HepG2 (cell line): ENCODE results near the gene IL16. TPM values are rescaled to one million over a fixed set of nuclear protein-coding genes. Genes with fewer than 3 reads are reported as not detected.

Experiments
- ATAC-seq: fragments of 200-7000 bp; cut with Tn5 transposase; 3 replicates; pipeline ENCODE4 v1.9.1; 2020; ENCODE audit warnings: mild to moderate bottlenecking, moderate library complexity
- BruUV-seq: library from RNA; stranded (reverse); fragments of 400-500 nt; replicated peaks from 2 replicates; lab custom pipeline; 2021; lab: Mats Ljungman, UMichigan
- CTCF ChIA-PET: fragments of 300-600 bp; formaldehyde crosslinking; extraction: SDS; loops from one replicate; lab custom pipeline; 2021; ENCODE audit warnings: low total read pairs, inconsistent platforms, low intra/inter-chr PET ratio; lab: Yijun Ruan, JAX
- POLR2A ChIA-PET: fragments of 350-600 bp; sonication (Branson Sonifier 250); formaldehyde crosslinking; loops from one replicate; lab custom pipeline; 2020; ENCODE audit warnings: antibody characterized with exemption, inconsistent platforms; lab: Yijun Ruan, JAX
- DNase-seq: peaks from one replicate; pipeline ENCODE4 v3.0.0-alpha.2; 2015; ENCODE audit warnings: low spot score
- FAIRE-seq: peaks from 3 replicates; lab custom pipeline; 2011; peaks lifted over from hg19 to GRCh38; lab: Jason Lieb, UNC
- H2AFZ ChIP-seq: one replicate; pipeline ENCODE4 v1.6.1; 2011; ENCODE audit warnings: low read length, inconsistent platforms
- H3K27ac ChIP-seq: fragments of 300-600 bp; 3 replicates; pipeline ENCODE4 v1.8.0; 2011; ENCODE audit warnings: mixed run types, mild to moderate bottlenecking, mixed read lengths, low read length, inconsistent platforms; ENCODE audit not compliant: insufficient read depth; ENCODE audit errors: extremely low read length
- H3K27me3 ChIP-seq, 2 experiments: fragments of 200-600 bp in 1 of 2; 2 replicates in 1 of 2; 3 replicates in 1 of 2; pipeline versions ENCODE4 v1.6.0 to v1.8.0; 2011; ENCODE audit warnings: low read length in 2 of 2, mild to moderate bottlenecking in 2 of 2, moderate library complexity in 2 of 2, inconsistent platforms in 1 of 2; ENCODE audit not compliant: insufficient read depth in 2 of 2, control insufficient read depth in 1 of 2
- H3K36me3 ChIP-seq, 2 experiments: fragments of 200-600 bp in 1 of 2; replicated peaks in 1 of 2; 2 replicates in 1 of 2; 3 replicates in 1 of 2; pipeline versions ENCODE4 v1.5.1 to v1.8.0; 2011; ENCODE audit warnings: low read length in 2 of 2, inconsistent platforms in 1 of 2; ENCODE audit not compliant: insufficient read depth in 2 of 2, control insufficient read depth in 1 of 2
- H3K4me1 ChIP-seq: 2 replicates; pipeline ENCODE4 v1.5.1; 2012; ENCODE audit warnings: low read length, inconsistent platforms; ENCODE audit not compliant: insufficient read depth
- H3K4me2 ChIP-seq: 2 replicates; pipeline ENCODE4 v1.6.0; 2011; ENCODE audit warnings: low read depth, low read length, inconsistent platforms
- H3K4me3 ChIP-seq, 3 experiments: fragments of 200-600 bp in 1 of 3; sonication (generic), shearing (Covaris generic) in 1 of 3; replicated peaks in 1 of 3; 2 replicates each; pipeline ENCODE4 v1.5.1; 2011 to 2016; ENCODE audit warnings: low read length in 3 of 3, inconsistent platforms in 2 of 3, low read depth in 2 of 3, mild to moderate bottlenecking in 2 of 3, control low read depth in 1 of 3, mixed read lengths in 1 of 3; ENCODE audit not compliant: insufficient read depth in 1 of 3
- H3K79me2 ChIP-seq: one replicate; pipeline ENCODE4 v1.6.1; 2011; ENCODE audit warnings: low read length, inconsistent platforms; ENCODE audit not compliant: insufficient read depth
- H3K9ac ChIP-seq: 2 replicates; pipeline ENCODE4 v1.6.0; 2011; ENCODE audit warnings: mild to moderate bottlenecking, low read depth, low read length, inconsistent platforms; ENCODE audit not compliant: insufficient read depth
- H3K9me3 ChIP-seq: 2 replicates; pipeline ENCODE4 v1.5.1; 2012; ENCODE audit warnings: mild to moderate bottlenecking, low read length
- H4K20me1 ChIP-seq: 2 replicates; pipeline ENCODE4 v1.6.0; 2011; ENCODE audit warnings: inconsistent platforms, mild to moderate bottlenecking, low read length, moderate library complexity; ENCODE audit not compliant: insufficient read depth
- BCL6 ChIP-seq: IDR thresholded peaks from 2 replicates; pipeline ENCODE4 v1.6.1; 2016; ENCODE audit warnings: missing genetic modification reagents, missing compliant biosample characterization
- FIP1L1 ChIP-seq: fragments of 200-400 bp; formaldehyde crosslinking; IDR thresholded peaks from 2 replicates; pipeline ENCODE4 v1.6.1; 2018; ENCODE audit warnings: low read depth, mild to moderate bottlenecking, low read length, moderate library complexity, borderline replicate concordance; ENCODE audit not compliant: insufficient read depth
- HOMEZ ChIP-seq: IDR thresholded peaks from 2 replicates; pipeline ENCODE4 v1.6.1; 2016; ENCODE audit warnings: low read depth
- KDM5B ChIP-seq: sonication (generic); formaldehyde crosslinking; IDR thresholded peaks from 2 replicates; pipeline ENCODE4 v1.4.0; 2020; ENCODE audit warnings: missing genetic modification reagents, mild to moderate bottlenecking, borderline replicate concordance
- NFKBIZ ChIP-seq: IDR thresholded peaks from 2 replicates; pipeline ENCODE4 v1.6.1; 2018; ENCODE audit warnings: missing genetic modification reagents, missing compliant biosample characterization
- RCOR2 ChIP-seq: IDR thresholded peaks from 2 replicates; pipeline ENCODE4 v1.6.1; 2016; ENCODE audit warnings: missing biosample characterization, missing genetic modification reagents
- SAP130 ChIP-seq: IDR thresholded peaks from 2 replicates; pipeline ENCODE4 v1.6.1; 2016; ENCODE audit warnings: low read depth
- ZNF543 ChIP-seq: sonication (generic); formaldehyde crosslinking; IDR thresholded peaks from 2 replicates; pipeline ENCODE4 v1.4.0; 2020; ENCODE audit warnings: mild to moderate bottlenecking, missing genetic modification reagents
- ZNF547 ChIP-seq: sonication (generic); formaldehyde crosslinking; IDR thresholded peaks from 2 replicates; pipeline ENCODE4 v1.5.1; 2020; ENCODE audit warnings: mild to moderate bottlenecking, missing genetic modification reagents
- ZNF558 ChIP-seq: sonication (generic); formaldehyde crosslinking; IDR thresholded peaks from 2 replicates; pipeline ENCODE4 v1.9.0; 2022; ENCODE audit warnings: mild to moderate bottlenecking, missing genetic modification reagents, borderline replicate concordance
- ZNF574 ChIP-seq: sonication (generic); formaldehyde crosslinking; IDR thresholded peaks from 2 replicates; pipeline ENCODE4 v1.4.0; 2020; ENCODE audit warnings: missing genetic modification reagents
- WGBS: methylation state at CpG from one replicate; pipeline ENCODE4 v1.1.6; 2017; ENCODE audit warnings: low lambda C conversion rate; 5-methylcytosine and 5-hydroxymethylcytosine counted together
- in situ Hi-C: cut with HindIII; loops from 2 replicates; pipeline ENCODE4 v1.10.0; 2017; ENCODE audit warnings: low pct_unique_long_range_greater_than_20kb; ENCODE audit not compliant: extremely low pct_ligation_motif_present
- intact Hi-C: fragments of 100-400 bp; cut with micrococcal nuclease; formaldehyde crosslinking; loops from one replicate; pipeline ENCODE4 v1.10.0; 2022; ENCODE audit not compliant: unreplicated experiment
- polyA plus RNA-seq, 8 experiments: library from polyadenylated mRNA; depleted of rRNA in 3 of 8; stranded (reverse) in 7 of 8; unstranded in 1 of 8; fragments of >200 nt; fragmentation: Illumina TruSeq in 4 of 8; extraction: Trizol in 4 of 8; gene quantifications; 2 replicates each; pipeline versions ENCODE4 v1.2.1 to v1.2.3, GENCODE V29; 2011 to 2016; ENCODE audit warnings: low read depth in 4 of 8, missing spikeins in 1 of 8, mixed read lengths in 1 of 8; ENCODE audit not compliant: insufficient read depth in 1 of 8
- total RNA-seq, 5 experiments: library from RNA; depleted of rRNA; stranded (reverse); fragments of >200 nt; fragmentation: Illumina TruSeq; extraction: Trizol; gene quantifications; 2 replicates each; pipeline ENCODE4 v1.2.3, GENCODE V29; 2016; ENCODE audit warnings: low read depth in 1 of 5

Gene IL16
- total and polyA plus RNA-seq, 2 of the 13 experiments (the other 11 are each of a cell fraction or from before 2014, with no cell fraction given): 0.03 TPM; not detected in 1

- ChIA-PET POLR2A (no interaction called here), CTCF (no interaction called here)
- no peak overlapping the region for H3K4me3 ChIP-seq
- no peak overlapping the region for H3K4me2 ChIP-seq
- no peak for DNase-seq
- no peak for TF ChIP-seq SAP130
- no peak for TF ChIP-seq HOMEZ
- no peak for TF ChIP-seq ZNF558 (CRISPR knock-in tag)
- no peak for TF ChIP-seq RCOR2 (CRISPR knock-in tag)
- no peak for TF ChIP-seq FIP1L1
- no peak for TF ChIP-seq ZNF543 (CRISPR knock-in tag)
- TF ChIP-seq BCL6 (CRISPR knock-in tag): no peak
- no peak for TF ChIP-seq NFKBIZ (CRISPR knock-in tag)
- TF ChIP-seq ZNF574 (CRISPR knock-in tag): no peak
- TF ChIP-seq ZNF547: no peak
- no peak for TF ChIP-seq KDM5B (CRISPR knock-in tag)
- no peak overlapping the region for H3K9ac ChIP-seq
- intact Hi-C loops (no loop called here), in situ Hi-C loops (no loop called here)
- no peaks in the 10 kb centered on the region for H3K9me3 ChIP-seq
- WGBS: 25% methylated on average over 4 of the region's 5 CpGs
- no peaks in the 10 kb centered on the region for H3K4me1 ChIP-seq
- peaks cover 0 to 6% of the 10 kb centered on the region in 2 experiments; a peak in 2 of 5 replicates for H3K27me3 ChIP-seq
- FAIRE-seq: no peak
- no TSS peak for BruUV-seq
- H3K79me2 ChIP-seq: no peaks in the 10 kb centered on the region
- ATAC-seq: no peak
- no peaks in the 10 kb centered on the region for H3K36me3 ChIP-seq
- H3K27ac ChIP-seq: no peak overlapping the region
- no peaks in the 10 kb centered on the region for H4K20me1 ChIP-seq
- H2AFZ ChIP-seq: no peak overlapping the region
Measured at GRCh38 chr15:81255315-81255957, 58.8 kb downstream of the IL16 start.
